VCaP (cell line): ENCODE results near the gene KRTAP2-3.
A peak's percentile ranks its signal among the peaks of the same experiment; 100 is the strongest.

ENCODE experiments used
- H3K27ac ChIP-seq: fragments of 450-650 bp; 2 replicates; pipeline ENCODE4 v1.5.1; 2017
- CTCF ChIP-seq: fragments of 450-650 bp; conservative IDR thresholded peaks from 2 replicates; pipeline ENCODE4 v1.5.1; 2017; ENCODE audit warnings: mild to moderate bottlenecking, moderate library complexity

KRTAP2-3 gene

GRCh38 chr17:41012326-41013120 is 47.4 kb downstream of the KRTAP2-3 start:
- no peak for TF ChIP-seq CTCF
- H3K27ac ChIP-seq: no peak overlapping the region

GRCh38 chr17:41010441-41010840 is 49.5 kb downstream of the KRTAP2-3 start:
- TF ChIP-seq CTCF: no peak
- peak overlapping the region; percentile 61 for H3K27ac ChIP-seq

GRCh38 chr17:41009936-41010335 is 50.0 kb downstream of the KRTAP2-3 start:
- TF ChIP-seq CTCF: no peak
- H3K27ac ChIP-seq: peak overlapping the region; percentile 61

GRCh38 chr17:41009301-41009760 is 50.6 kb downstream of the KRTAP2-3 start:
- H3K27ac ChIP-seq: peak overlapping the region; percentile 61
- no peak for TF ChIP-seq CTCF
